OCI-LY7 (cell line): ENCODE measurements around the gene FAM156A. TPM values are rescaled to one million over a fixed set of nuclear protein-coding genes. Genes with fewer than 3 reads are reported as not detected.
"Not testable (repeated sequence)": the region's sequence is repeated elsewhere in the genome, so short reads cannot be mapped to it uniquely, and the experiment has no call there.

Experiments
- BruUV-seq: library from RNA; stranded (reverse); fragments of 400-500 nt; replicated peaks from 2 replicates; lab custom pipeline; 2021; lab: Mats Ljungman, UMichigan
- CTCF ChIA-PET: fragments of 300-600 bp; sonication (Branson Sonifier 250); formaldehyde crosslinking; loops from one replicate; lab custom pipeline; 2022; ENCODE audit warnings: antibody characterized with exemption; ENCODE audit not compliant: unreplicated experiment; lab: Charles Lee
- POLR2A ChIA-PET: fragments of 300-600 bp; sonication (Branson Sonifier 250); formaldehyde crosslinking; loops from one replicate; lab custom pipeline; 2022; ENCODE audit warnings: antibody characterized with exemption; lab: Charles Lee
- DNase-seq: peaks from one replicate; pipeline ENCODE4 v3.0.0-alpha.2; 2015; ENCODE audit warnings: low spot score
- H2AFZ ChIP-seq: fragments of 200-600 bp; sonication (generic), shearing (Covaris generic); 2 replicates; pipeline ENCODE4 v1.6.1; 2014; ENCODE audit warnings: mild to moderate bottlenecking, antibody characterized with exemption, low read length, moderate library complexity
- H3K27ac ChIP-seq: fragments of 200-600 bp; sonication (generic); 2 replicates; pipeline ENCODE4 v1.5.1; 2014; ENCODE audit warnings: mixed run types, low read depth, mild to moderate bottlenecking, moderate library complexity, low read length, inconsistent platforms; ENCODE audit not compliant: poor library complexity, severe bottlenecking
- H3K36me3 ChIP-seq: fragments of 200-600 bp; sonication (generic); 2 replicates; pipeline ENCODE4 v1.6.1; 2014; ENCODE audit warnings: mild to moderate bottlenecking, antibody characterized with exemption, low read length, moderate library complexity, mixed read lengths; ENCODE audit not compliant: insufficient read depth
- H3K4me1 ChIP-seq: fragments of 200-600 bp; sonication (generic); 2 replicates; pipeline ENCODE4 v1.5.1; 2014; ENCODE audit warnings: mild to moderate bottlenecking, low read length; ENCODE audit not compliant: insufficient read depth, poor library complexity, severe bottlenecking
- H3K4me2 ChIP-seq: fragments of 200-600 bp; sonication (generic); 2 replicates; pipeline ENCODE4 v1.6.1; 2014; ENCODE audit warnings: mild to moderate bottlenecking, low read length
- H3K4me3 ChIP-seq: fragments of 200-600 bp; sonication (generic); 2 replicates; pipeline ENCODE4 v1.5.1; 2014; ENCODE audit warnings: mild to moderate bottlenecking, low read depth, low read length; ENCODE audit not compliant: poor library complexity, severe bottlenecking
- H3K79me2 ChIP-seq: fragments of 200-600 bp; sonication (generic); 2 replicates; pipeline ENCODE4 v1.6.1; 2016; ENCODE audit warnings: low read depth, mild to moderate bottlenecking, low read length, moderate library complexity, mixed read lengths; ENCODE audit not compliant: insufficient read depth
- H3K9me2 ChIP-seq: fragments of 200-600 bp; sonication (generic); 2 replicates; pipeline ENCODE4 v1.6.1; 2016; ENCODE audit warnings: mild to moderate bottlenecking, low read length, mixed read lengths; ENCODE audit not compliant: insufficient read depth
- H3K9me3 ChIP-seq: fragments of 200-600 bp; sonication (generic); 2 replicates; pipeline ENCODE4 v1.6.1; 2014; ENCODE audit warnings: mild to moderate bottlenecking, mixed run types, low read length, mixed read lengths
- H4K20me1 ChIP-seq: fragments of 200-600 bp; sonication (generic); 2 replicates; pipeline ENCODE4 v1.6.1; 2014; ENCODE audit warnings: mild to moderate bottlenecking, antibody characterized with exemption, low read length, moderate library complexity, mixed read lengths; ENCODE audit not compliant: insufficient read depth
- intact Hi-C: fragments of 100-400 bp; cut with micrococcal nuclease; formaldehyde crosslinking; loops from one replicate; pipeline ENCODE4 v1.10.0; 2022; ENCODE audit not compliant: unreplicated experiment
- total RNA-seq, 2 experiments: library from RNA; depleted of rRNA in 1 of 2; stranded (reverse); fragments of >200 nt in 1 of 2; shearing (Covaris generic) in 1 of 2; gene quantifications; 2 replicates each; pipeline ENCODE4 v1.2.3, GENCODE V29; 2014 to 2022

Gene FAM156A
- total RNA-seq, 2 experiments from 2014 or later, result 13.8 to 22.6 TPM

DNA sequence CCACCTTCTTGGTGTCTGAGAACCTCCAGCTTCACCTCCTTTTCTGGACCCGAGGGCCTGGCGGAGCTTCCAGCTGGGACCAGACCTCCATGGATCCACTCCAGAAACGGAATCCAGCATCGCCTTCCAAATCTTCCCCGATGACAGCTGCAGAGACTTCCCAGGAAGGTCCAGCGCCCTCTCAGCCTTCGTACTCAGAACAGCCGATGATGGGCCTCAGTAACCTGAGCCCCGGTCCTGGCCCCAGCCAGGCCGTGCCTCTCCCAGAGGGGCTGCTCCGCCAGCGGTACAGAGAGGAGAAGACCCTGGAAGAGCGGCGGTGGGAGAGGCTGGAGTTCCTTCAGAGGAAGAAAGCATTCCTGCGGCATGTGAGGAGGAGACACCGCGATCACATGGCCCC, 51.2 kb downstream of the FAM156A start:
- H3K4me1 ChIP-seq, H3K79me2 ChIP-seq, CTCF ChIA-PET, H3K4me2 ChIP-seq, H3K27ac ChIP-seq, POLR2A ChIA-PET, H3K36me3 ChIP-seq, H2AFZ ChIP-seq, BruUV-seq, H3K9me3 ChIP-seq, intact Hi-C loops, H3K4me3 ChIP-seq, H3K9me2 ChIP-seq, H4K20me1 ChIP-seq, DNase-seq: not testable (repeated sequence)

DNA sequence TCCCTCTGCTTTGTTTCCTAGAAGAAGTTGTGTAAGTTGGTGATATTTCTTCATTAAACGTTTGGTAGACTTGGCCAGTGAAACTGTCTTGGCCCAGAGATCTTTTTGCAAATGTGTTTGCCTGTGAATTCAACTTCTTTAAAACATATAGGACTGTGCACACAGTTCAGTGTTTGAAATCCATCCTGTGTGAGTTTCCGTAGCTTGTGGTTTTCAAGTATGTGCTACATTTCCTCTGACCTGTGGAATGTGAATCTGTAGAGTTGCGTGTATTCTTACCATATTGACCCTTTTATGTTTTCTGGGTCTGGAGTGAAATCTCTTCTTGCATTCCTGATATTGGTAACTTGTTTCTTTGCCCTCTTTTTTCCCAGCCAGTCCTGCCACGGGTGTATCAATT, 52.2 kb downstream of the FAM156A start:
- H3K9me3 ChIP-seq, H3K79me2 ChIP-seq, H3K4me2 ChIP-seq, H3K4me3 ChIP-seq, intact Hi-C loops, H2AFZ ChIP-seq, BruUV-seq, CTCF ChIA-PET, H3K4me1 ChIP-seq, DNase-seq, H4K20me1 ChIP-seq, H3K36me3 ChIP-seq, H3K9me2 ChIP-seq, POLR2A ChIA-PET, H3K27ac ChIP-seq: not testable (repeated sequence)

DNA sequence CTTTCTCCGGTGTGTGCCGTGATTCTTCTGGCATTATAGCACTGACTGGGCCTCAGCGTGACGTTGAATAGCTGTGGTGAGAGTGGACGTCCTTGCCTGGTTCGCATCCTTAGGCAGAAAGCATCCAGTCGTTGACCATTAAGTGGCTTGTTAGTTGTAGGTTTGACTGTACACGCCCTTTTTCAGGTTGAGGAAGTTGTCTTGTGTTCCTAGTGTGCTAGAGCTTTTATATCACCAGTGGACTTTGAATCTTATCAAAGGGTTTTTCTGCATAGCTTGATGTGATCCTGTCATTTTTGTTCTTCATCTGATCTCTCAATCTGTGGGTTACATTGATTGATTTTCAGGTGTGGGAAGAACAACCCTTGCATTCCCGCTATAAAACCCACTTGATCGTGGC, 52.8 kb downstream of the FAM156A start:
- intact Hi-C loops, POLR2A ChIA-PET: not testable (repeated sequence)

More for the DNA sequence above, 52.8 kb downstream of the FAM156A start:
- H3K4me2 ChIP-seq, DNase-seq, H3K9me2 ChIP-seq, H3K79me2 ChIP-seq, BruUV-seq, H3K4me3 ChIP-seq, H3K4me1 ChIP-seq, H2AFZ ChIP-seq, H3K9me3 ChIP-seq, H3K36me3 ChIP-seq, CTCF ChIA-PET, H4K20me1 ChIP-seq, H3K27ac ChIP-seq: not testable (repeated sequence)

Other genes with a start within 250 kb of the FAM156A start
- gene SSX2B, start 207.3 kb downstream of the FAM156A start, total RNA-seq (2014; rRNA removed; shearing (Covaris generic)), result not detected in 2 replicates
- not detected in 2 replicates for gene SSX2B, start 207.3 kb downstream of the FAM156A start, total RNA-seq (2022)
- gene SPANXN5, start 161.1 kb downstream of the FAM156A start, total RNA-seq (2014; rRNA removed; shearing (Covaris generic)), result not detected in 2 replicates
- not detected in 2 replicates for gene SPANXN5, start 161.1 kb downstream of the FAM156A start, total RNA-seq (2022)
- not detected in 2 replicates for gene XAGE5, start 147.2 kb downstream of the FAM156A start, total RNA-seq (2014; rRNA removed; shearing (Covaris generic))
- not detected in 2 replicates for gene XAGE5, start 147.2 kb downstream of the FAM156A start, total RNA-seq (2022)
- not detected in 2 replicates for gene XAGE3, start 90.4 kb downstream of the FAM156A start, total RNA-seq (2014; rRNA removed; shearing (Covaris generic))
- gene XAGE3, start 90.4 kb downstream of the FAM156A start, total RNA-seq (2022), result not detected in 2 replicates
- gene FAM156B, start 61.2 kb downstream of the FAM156A start, total RNA-seq (2014; rRNA removed; shearing (Covaris generic)), result 27.4 and 38.6 TPM in 2 replicates
- 12.5 and 12.6 TPM in 2 replicates for gene FAM156B, start 61.2 kb downstream of the FAM156A start, total RNA-seq (2022)
- 5.4 and 6.2 TPM in 2 replicates for gene GPR173, start 90.3 kb upstream of the FAM156A start, total RNA-seq (2014; rRNA removed; shearing (Covaris generic))
- 8.7 and 10.1 TPM in 2 replicates for gene GPR173, start 90.3 kb upstream of the FAM156A start, total RNA-seq (2022)
- gene TSPYL2, start 123.8 kb upstream of the FAM156A start, total RNA-seq (2014; rRNA removed; shearing (Covaris generic)), result 22.0 and 23.5 TPM in 2 replicates
- gene TSPYL2, start 123.8 kb upstream of the FAM156A start, total RNA-seq (2022), result 21.7 and 24.6 TPM in 2 replicates
- gene KANTR, start 135.6 kb upstream of the FAM156A start, total RNA-seq (2014; rRNA removed; shearing (Covaris generic)), result 23.2 and 28.3 TPM in 2 replicates
- gene KANTR, start 135.6 kb upstream of the FAM156A start, total RNA-seq (2022), result 26.2 and 32.9 TPM in 2 replicates